IMR-90 (cell line): ENCODE measurements around the gene DAAM1. TPM values are rescaled to one million over a fixed set of nuclear protein-coding genes. Genes with fewer than 3 reads are reported as not detected.

Source experiments
- ATAC-seq: fragments of 200-7000 bp; cut with Tn5 transposase; 2 replicates; pipeline ENCODE4 v1.9.1; 2020; ENCODE audit warnings: low read depth, mild to moderate bottlenecking, moderate library complexity
- BruUV-seq: library from RNA; stranded (reverse); fragments of 400-500 nt; replicated peaks from 2 replicates; lab custom pipeline; 2021; lab: Mats Ljungman, UMichigan
- CTCF ChIA-PET: fragments of 300-600 bp; formaldehyde crosslinking; extraction: SDS; loops from one replicate; lab custom pipeline; 2021; ENCODE audit warnings: antibody characterized with exemption; lab: Yijun Ruan, JAX
- POLR2A ChIA-PET: fragments of 300-600 bp; sonication (Branson Sonifier 250); formaldehyde crosslinking; loops from one replicate; lab custom pipeline; 2022; ENCODE audit warnings: antibody characterized with exemption; ENCODE audit not compliant: unreplicated experiment; lab: Charles Lee
- DNase-seq: peaks from one replicate; pipeline ENCODE4 v3.0.0; 2013
- H2AFZ ChIP-seq: replicated peaks from 2 replicates; pipeline ENCODE3; 2013; ENCODE audit warnings: low read length, mild to moderate bottlenecking; ENCODE audit not compliant: poor library complexity
- H2AK5ac ChIP-seq: 2 replicates; pipeline ENCODE4 v1.6.1; 2013; ENCODE audit warnings: low read depth, low read length, inconsistent platforms
- H2AK9ac ChIP-seq: replicated peaks from 2 replicates; pipeline ENCODE3; 2013; ENCODE audit warnings: mild to moderate bottlenecking, low read depth, low read length, moderate library complexity; ENCODE audit not compliant: poor library complexity
- H2BK120ac ChIP-seq: 2 replicates; pipeline ENCODE4 v1.6.1; 2013; ENCODE audit warnings: low read depth, low read length, inconsistent platforms
- H2BK15ac ChIP-seq: 3 replicates; pipeline ENCODE4 v1.6.1; 2013; ENCODE audit warnings: low read depth, low read length, inconsistent platforms
- H2BK20ac ChIP-seq: 2 replicates; pipeline ENCODE4 v1.6.1; 2013; ENCODE audit warnings: low read depth, mild to moderate bottlenecking, inconsistent platforms, low read length, moderate library complexity
- H2BK5ac ChIP-seq: 2 replicates; pipeline ENCODE4 v1.6.1; 2013; ENCODE audit warnings: mild to moderate bottlenecking, low read depth, low read length, inconsistent platforms; ENCODE audit not compliant: poor library complexity, severe bottlenecking
- H3K14ac ChIP-seq: replicated peaks from 2 replicates; pipeline ENCODE4 v1.6.1; 2013; ENCODE audit warnings: low read depth, low read length, inconsistent platforms
- H3K18ac ChIP-seq: 2 replicates; pipeline ENCODE4 v1.6.1; 2013; ENCODE audit warnings: low read depth, low read length, control low read depth
- H3K23ac ChIP-seq: 2 replicates; pipeline ENCODE4 v1.6.1; 2013; ENCODE audit warnings: low read depth, low read length, inconsistent platforms
- H3K27ac ChIP-seq: 2 replicates; pipeline ENCODE4 v1.5.1; 2013; ENCODE audit warnings: mild to moderate bottlenecking, control low read depth, low read length; ENCODE audit not compliant: insufficient read depth
- H3K27me3 ChIP-seq: 2 replicates; pipeline ENCODE4 v1.6.1; 2013; ENCODE audit warnings: low read length; ENCODE audit not compliant: control insufficient read depth, insufficient read depth
- H3K36me3 ChIP-seq: 2 replicates; pipeline ENCODE4 v1.6.1; 2013; ENCODE audit warnings: low read length, mixed read lengths; ENCODE audit not compliant: control insufficient read depth, insufficient read depth
- H3K4ac ChIP-seq: 2 replicates; pipeline ENCODE4 v1.6.1; 2013; ENCODE audit warnings: low read depth, low read length, inconsistent platforms
- H3K4me1 ChIP-seq: 2 replicates; pipeline ENCODE4 v1.6.1; 2013; ENCODE audit warnings: low read length, mixed read lengths; ENCODE audit not compliant: control insufficient read depth, insufficient read depth
- H3K4me2 ChIP-seq: 2 replicates; pipeline ENCODE4 v1.6.1; 2013; ENCODE audit warnings: low read depth, mild to moderate bottlenecking, control low read depth, low read length, moderate library complexity
- H3K4me3 ChIP-seq: 2 replicates; pipeline ENCODE4 v1.5.1; 2013; ENCODE audit warnings: low read depth, mild to moderate bottlenecking, control low read depth, low read length, moderate library complexity; ENCODE audit not compliant: insufficient read depth
- H3K56ac ChIP-seq: 2 replicates; pipeline ENCODE4 v1.6.1; 2013; ENCODE audit warnings: low read length, inconsistent platforms; ENCODE audit not compliant: insufficient read depth; ENCODE audit errors: extremely low read depth
- H3K79me1 ChIP-seq, 2 experiments: 2 replicates each; pipeline ENCODE4 v1.6.1; 2013; ENCODE audit warnings: low read length in 2 of 2, inconsistent platforms in 1 of 2, low read depth in 1 of 2
- H3K9ac ChIP-seq: 2 replicates; pipeline ENCODE4 v1.6.1; 2013; ENCODE audit warnings: low read depth, low read length, control low read depth
- H3K9me1 ChIP-seq: 2 replicates; pipeline ENCODE4 v1.6.1; 2013; ENCODE audit warnings: low read length, inconsistent platforms; ENCODE audit not compliant: insufficient read depth
- H3K9me3 ChIP-seq: 2 replicates; pipeline ENCODE4 v1.6.1; 2013; ENCODE audit warnings: low read length; ENCODE audit not compliant: control insufficient read depth, insufficient read depth
- H4K20me1 ChIP-seq: 2 replicates; pipeline ENCODE4 v1.6.1; 2013; ENCODE audit warnings: low read length, inconsistent platforms; ENCODE audit not compliant: insufficient read depth
- H4K5ac ChIP-seq: 2 replicates; pipeline ENCODE4 v1.6.1; 2013; ENCODE audit warnings: mild to moderate bottlenecking, low read depth, low read length, control low read depth
- H4K8ac ChIP-seq, 2 experiments: 2 replicates each; pipeline ENCODE4 v1.6.1; 2013; ENCODE audit warnings: low read depth in 2 of 2, low read length in 2 of 2, control low read depth in 1 of 2, inconsistent platforms in 1 of 2
- H4K91ac ChIP-seq: 2 replicates; pipeline ENCODE4 v1.6.1; 2013; ENCODE audit warnings: low read depth, low read length, inconsistent platforms; ENCODE audit not compliant: insufficient read depth
- BHLHE40 ChIP-seq: fragments of 150-350 bp; IDR thresholded peaks from 2 replicates; pipeline ENCODE4 v1.6.1; 2016; ENCODE audit warnings: mild to moderate bottlenecking, low read depth, low read length
- CEBPB ChIP-seq: IDR thresholded peaks from 2 replicates; pipeline ENCODE4 v1.6.1; 2012; ENCODE audit warnings: low read depth, low read length, improper control_type of control experiment
- CHD1 ChIP-seq: IDR thresholded peaks from 2 replicates; pipeline ENCODE4 v1.6.1; 2012; ENCODE audit warnings: low read depth, low read length, improper control_type of control experiment
- ELK1 ChIP-seq: fragments of 150-350 bp; IDR thresholded peaks from 2 replicates; pipeline ENCODE4 v1.6.1; 2016; ENCODE audit warnings: low read depth, mild to moderate bottlenecking, low read length, moderate library complexity, borderline replicate concordance
- FOS ChIP-seq: fragments of 150-350 bp; IDR thresholded peaks from 2 replicates; pipeline ENCODE4 v1.6.1; 2016; ENCODE audit warnings: low read depth, low read length
- MAFK ChIP-seq: IDR thresholded peaks from 2 replicates; pipeline ENCODE4 v1.6.1; 2012; ENCODE audit warnings: low read depth, low read length, improper control_type of control experiment
- MAZ ChIP-seq: IDR thresholded peaks from 2 replicates; pipeline ENCODE4 v1.6.1; 2012; ENCODE audit warnings: low read depth, mild to moderate bottlenecking, low read length, improper control_type of control experiment, moderate library complexity, borderline replicate concordance
- MXI1 ChIP-seq: IDR thresholded peaks from 2 replicates; pipeline ENCODE4 v1.6.1; 2012; ENCODE audit warnings: low read depth, mild to moderate bottlenecking, low read length, moderate library complexity, borderline replicate concordance
- NFE2L2 ChIP-seq: fragments of 150-350 bp; IDR thresholded peaks from 2 replicates; pipeline ENCODE4 v1.6.1; 2016; ENCODE audit warnings: low read depth, mild to moderate bottlenecking, low read length
- POLR2A ChIP-seq: IDR thresholded peaks from 2 replicates; pipeline ENCODE4 v1.6.1; 2012; ENCODE audit warnings: mild to moderate bottlenecking, low read depth, low read length
- RAD21 ChIP-seq: IDR thresholded peaks from 2 replicates; pipeline ENCODE4 v1.6.1; 2012; ENCODE audit warnings: low read length, improper control_type of control experiment
- RCOR1 ChIP-seq: IDR thresholded peaks from 2 replicates; pipeline ENCODE4 v1.6.1; 2012; ENCODE audit warnings: mild to moderate bottlenecking, low read length, improper control_type of control experiment; ENCODE audit not compliant: insufficient replicate concordance
- RFX5 ChIP-seq: IDR thresholded peaks from 2 replicates; pipeline ENCODE4 v1.8.0; 2012; ENCODE audit warnings: low read depth, mild to moderate bottlenecking, low read length, moderate library complexity
- SMC3 ChIP-seq: fragments of 150-350 bp; IDR thresholded peaks from 2 replicates; pipeline ENCODE4 v1.6.1; 2016; ENCODE audit warnings: low read depth, mild to moderate bottlenecking, antibody characterized with exemption, low read length, moderate library complexity
- USF2 ChIP-seq: fragments of 150-350 bp; IDR thresholded peaks from 2 replicates; pipeline ENCODE4 v1.6.1; 2017; ENCODE audit warnings: mild to moderate bottlenecking, antibody characterized with exemption, low read length, low read depth
- WGBS, 2 experiments: methylation state at CpG; one replicate each; pipeline versions ENCODE4 v1.1.5 to v1.1.7; 2013; ENCODE audit warnings: missing lambda C conversion rate in 2 of 2; ENCODE audit not compliant: insufficient read length in 1 of 2; ENCODE audit errors: extremely low coverage in 2 of 2; 5-methylcytosine and 5-hydroxymethylcytosine counted together
- dilution Hi-C: fragments of 300-500 bp; cut with HindIII; formaldehyde crosslinking; loops from one replicate; pipeline ENCODE4 v1.14.3; 2018; ENCODE audit warnings: low sequenced_read_pairs; ENCODE audit not compliant: unreplicated experiment
- in situ Hi-C: fragments of 300-500 bp; cut with MboI; formaldehyde crosslinking; loops from 3 replicates; pipeline ENCODE4 v1.14.3; 2019; ENCODE audit warnings: low sequenced_read_pairs, inconsistent platforms, mixed read lengths
- intact Hi-C: fragments of 100-400 bp; cut with micrococcal nuclease; formaldehyde crosslinking; loops from 2 replicates; pipeline ENCODE4 v1.10.0; 2022
- polyA plus RNA-seq, 3 experiments: library from polyadenylated mRNA; depleted of rRNA; stranded (reverse); fragments of >200 nt; gene quantifications; 2 replicates each; pipeline ENCODE4 v1.2.3, GENCODE V29; 2012; ENCODE audit warnings: low replicate concordance in 1 of 3
- total RNA-seq: library from RNA; depleted of rRNA; stranded (reverse); fragments of >200 nt; gene quantifications from 2 replicates; pipeline ENCODE4 v1.2.3, GENCODE V29; 2012
- TF ChIP-seq, protein P1 (sequence below): conservative IDR thresholded peaks from 2 replicates; pipeline ENCODE4 v1.5.1; 2012; ENCODE audit warnings: mild to moderate bottlenecking, low read depth, low read length, improper control_type of control experiment

Gene DAAM1
- total and polyA plus RNA-seq, 2 of the 4 experiments (the other 2 are of a cell fraction) = 4.8 to 5.4 TPM

GRCh38 chr14:59225281-59225680, 36.8 kb downstream of the DAAM1 start:
- no peaks in the 10 kb centered on the region for H4K20me1 ChIP-seq
- no peak overlapping the region for H3K56ac ChIP-seq
- H2BK5ac ChIP-seq = no peak overlapping the region
- H3K27ac ChIP-seq = no peak overlapping the region
- peaks cover 7 to 30% of the 10 kb centered on the region in 2 experiments; a peak in 2 of 4 replicates for H3K79me1 ChIP-seq
- no peak overlapping the region for H3K9ac ChIP-seq
- H4K91ac ChIP-seq = no peak overlapping the region
- BruUV-seq = no TSS peak
- no peak overlapping the region for H2BK20ac ChIP-seq
- CTCF ChIA-PET = no interaction called here
- no peak overlapping the region for H2AFZ ChIP-seq
- peaks cover 5% of the 10 kb centered on the region; the same call in 1 of the 2 replicates for H3K4me1 ChIP-seq
- H3K36me3 ChIP-seq = no peaks in the 10 kb centered on the region
- H3K4ac ChIP-seq = no peak overlapping the region
- dilution Hi-C loops (no loop called here), in situ Hi-C loops (no loop called here), intact Hi-C loops (no loop called here)
- H4K5ac ChIP-seq = no peak overlapping the region
- H2BK15ac ChIP-seq = no peak overlapping the region
- no peak for TF ChIP-seq RFX5
- no peak for TF ChIP-seq MAFK
- TF ChIP-seq, protein P1, sequence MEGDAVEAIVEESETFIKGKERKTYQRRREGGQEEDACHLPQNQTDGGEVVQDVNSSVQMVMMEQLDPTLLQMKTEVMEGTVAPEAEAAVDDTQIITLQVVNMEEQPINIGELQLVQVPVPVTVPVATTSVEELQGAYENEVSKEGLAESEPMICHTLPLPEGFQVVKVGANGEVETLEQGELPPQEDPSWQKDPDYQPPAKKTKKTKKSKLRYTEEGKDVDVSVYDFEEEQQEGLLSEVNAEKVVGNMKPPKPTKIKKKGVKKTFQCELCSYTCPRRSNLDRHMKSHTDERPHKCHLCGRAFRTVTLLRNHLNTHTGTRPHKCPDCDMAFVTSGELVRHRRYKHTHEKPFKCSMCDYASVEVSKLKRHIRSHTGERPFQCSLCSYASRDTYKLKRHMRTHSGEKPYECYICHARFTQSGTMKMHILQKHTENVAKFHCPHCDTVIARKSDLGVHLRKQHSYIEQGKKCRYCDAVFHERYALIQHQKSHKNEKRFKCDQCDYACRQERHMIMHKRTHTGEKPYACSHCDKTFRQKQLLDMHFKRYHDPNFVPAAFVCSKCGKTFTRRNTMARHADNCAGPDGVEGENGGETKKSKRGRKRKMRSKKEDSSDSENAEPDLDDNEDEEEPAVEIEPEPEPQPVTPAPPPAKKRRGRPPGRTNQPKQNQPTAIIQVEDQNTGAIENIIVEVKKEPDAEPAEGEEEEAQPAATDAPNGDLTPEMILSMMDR = no peak
- no peak for TF ChIP-seq BHLHE40
- no peak for TF ChIP-seq RCOR1
- TF ChIP-seq RAD21 = no peak
- no peak for TF ChIP-seq CEBPB
- no peak for TF ChIP-seq POLR2A
- TF ChIP-seq CHD1 = no peak
- TF ChIP-seq ELK1 = no peak
- no peak for TF ChIP-seq MXI1
- TF ChIP-seq SMC3 = no peak
- no peak for TF ChIP-seq FOS
- TF ChIP-seq NFE2L2 = no peak
- no peak for TF ChIP-seq MAZ
- TF ChIP-seq USF2 = no peak
- no peak overlapping the region for H3K4me2 ChIP-seq
- no peak overlapping the region for H3K23ac ChIP-seq
- H2BK120ac ChIP-seq = no peak overlapping the region
- DNase-seq (no peak), ATAC-seq (no peak)
- POLR2A ChIA-PET = no interaction called here
- no peak overlapping the region for H4K8ac ChIP-seq
- H3K27me3 ChIP-seq = no peaks in the 10 kb centered on the region
- 0 out of 2 replicates have a peak, but pooled peaks cover 2% of the 10 kb centered on the region for H3K9me1 ChIP-seq
- H2AK9ac ChIP-seq = no peak overlapping the region
- 100% methylated on average over 1 of the region's 2 CpGs; no CpG with 5 or more reads in 1 of the 2 experiments for WGBS, 2 experiments
- no peaks in the 10 kb centered on the region for H3K9me3 ChIP-seq
- H2AK5ac ChIP-seq = no peak overlapping the region; the same call in 1 of the 2 replicates
- no peak overlapping the region for H3K14ac ChIP-seq
- no peak overlapping the region for H3K18ac ChIP-seq
- no peak overlapping the region for H3K4me3 ChIP-seq
